ENCODE measurements around the gene NOP9.

- no peak for TF ChIP-seq POLR2A (IDR thresholded peaks at IDR 0.05)
- TF ChIP-seq CTCF (IDR thresholded peaks at IDR 0.05), result no peak
- TF ChIP-seq EP300 (IDR thresholded peaks at IDR 0.05), result no peak
- no peak for TF ChIP-seq POLR2AphosphoS5 (IDR thresholded peaks at IDR 0.05)
These were observed 21.7 kb downstream of the NOP9 start for GRCh38 chr14:24321212-24321975.

Measured in sigmoid colon (tissue), 4 donors.